Activated CD8-positive, alpha-beta memory T cell treated with anti-CD3 and anti-CD28 coated beads, Interleukin-2, amount 10 ng/mL, durations not matched to agents 7 days and 5 days (primary cell): ENCODE data around the gene ZMYND8. TPM values are rescaled to one million over a fixed set of nuclear protein-coding genes. Genes with fewer than 3 reads are reported as not detected.

Experiments used
- ATAC-seq: fragments of 150-1000 bp; cut with Tn5 transposase; one replicate; pipeline ENCODE4 v1.10.0; 2021; ENCODE audit warnings: moderate library complexity
- CTCF ChIA-PET: fragments of 350-600 bp; sonication (Branson Sonifier 250); formaldehyde crosslinking; loops from one replicate; lab custom pipeline; 2021; ENCODE audit warnings: antibody characterized with exemption; lab: Charles Lee
- DNase-seq: peaks from one replicate; pipeline ENCODE4 v3.0.0-alpha.2; 2020
- H3K27ac Mint-ChIP-seq: one replicate; pipeline ENCODE4 v1.8.0; 2021; ENCODE audit warnings: mild to moderate bottlenecking, mixed read lengths
- H3K27me3 Mint-ChIP-seq: one replicate; pipeline ENCODE4 v1.8.0; 2021; ENCODE audit warnings: mixed read lengths
- H3K36me3 Mint-ChIP-seq: one replicate; pipeline ENCODE4 v1.8.0; 2021; ENCODE audit warnings: mild to moderate bottlenecking, mixed read lengths
- H3K4me1 Mint-ChIP-seq: one replicate; pipeline ENCODE4 v1.8.0; 2021; ENCODE audit warnings: mixed read lengths
- H3K4me3 Mint-ChIP-seq: one replicate; pipeline ENCODE4 v1.8.0; 2021; ENCODE audit warnings: mild to moderate bottlenecking, moderate library complexity, mixed read lengths
- H3K9me3 Mint-ChIP-seq: one replicate; pipeline ENCODE4 v1.8.0; 2022; ENCODE audit warnings: low read depth, mixed read lengths
- total RNA-seq, 2 experiments: library from RNA; stranded (reverse); gene quantifications; one replicate each; pipeline ENCODE4 v1.2.3, GENCODE V29; 2021

The ZMYND8 gene
- total RNA-seq, 2 experiments from 2014 or later: 39.4 to 45.2 TPM

DNA sequence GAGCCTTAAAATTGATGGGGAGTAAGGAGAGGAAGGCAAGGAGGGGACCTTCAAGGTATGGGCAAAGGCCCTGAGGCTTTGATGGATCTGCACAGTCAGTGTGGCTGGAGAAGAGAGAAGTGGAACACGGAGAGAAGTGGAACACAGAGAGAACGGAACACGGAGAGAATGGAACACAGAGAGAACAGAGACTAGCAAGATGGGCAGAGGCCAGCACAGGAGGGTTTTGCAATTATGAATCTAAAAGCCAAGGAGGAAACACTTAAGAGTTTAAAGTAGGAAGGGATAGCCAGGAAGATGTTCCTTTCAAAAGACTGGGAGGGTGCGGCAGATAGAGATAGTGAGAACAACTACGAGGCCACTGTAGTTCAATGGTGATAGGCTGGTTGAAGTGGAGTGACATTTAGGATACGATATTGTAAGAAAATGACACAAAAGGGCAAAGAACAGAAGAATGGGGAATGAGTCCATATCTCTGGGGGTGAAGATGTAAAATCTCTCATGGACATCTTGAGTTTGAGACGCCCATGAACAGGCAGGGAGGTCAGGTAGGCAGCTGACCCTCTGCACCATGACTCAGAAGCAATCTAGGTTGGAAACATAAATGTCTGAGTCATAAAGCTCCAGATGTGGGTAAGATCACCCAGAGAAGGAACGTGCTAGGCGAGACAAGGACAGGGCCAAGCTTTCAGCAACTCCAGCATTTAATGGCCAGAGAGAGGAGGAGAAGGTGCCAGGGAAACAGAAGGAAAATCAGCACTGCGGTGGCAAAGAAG lies 25.4 kb downstream of the ZMYND8 start:
- H3K27me3 Mint-ChIP-seq: no peaks in the 10 kb centered on the region
- DNase-seq (no peak), ATAC-seq (peak; percentile 30)
- H3K4me3 Mint-ChIP-seq: no peak overlapping the region
- H3K27ac Mint-ChIP-seq: no peak overlapping the region
- H3K4me1 Mint-ChIP-seq: peaks cover 30% of the 10 kb centered on the region
- peaks cover 42% of the 10 kb centered on the region for H3K36me3 Mint-ChIP-seq
- CTCF ChIA-PET: interaction anchor here (1.5 kb wide), 1 partner anchor 58 kb away, joined by 3 read pairs; no protein-coding TSS in a partner anchor
- H3K9me3 Mint-ChIP-seq: no peaks in the 10 kb centered on the region

DNA sequence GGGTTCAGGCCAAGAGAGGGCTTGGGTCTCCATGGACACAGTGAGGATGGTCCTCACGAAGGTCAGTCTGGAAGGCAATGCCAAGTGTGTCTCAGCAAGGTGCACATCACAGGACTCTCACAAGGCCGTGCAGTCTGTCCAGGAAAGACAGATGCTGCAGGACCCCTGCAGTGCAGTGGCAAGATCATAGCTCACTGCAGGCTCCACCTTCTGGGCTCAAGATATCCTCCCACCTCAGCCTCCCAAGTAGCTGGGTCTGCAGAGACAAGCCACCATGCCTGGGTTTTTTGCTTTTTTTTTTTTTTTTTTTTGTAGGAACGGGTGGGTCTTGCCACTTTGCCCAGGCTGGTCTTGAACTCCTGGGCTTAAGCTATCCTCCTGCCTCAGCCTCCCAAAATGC lies 26.4 kb downstream of the ZMYND8 start:
- peaks cover 26% of the 10 kb centered on the region for H3K4me1 Mint-ChIP-seq

DNA sequence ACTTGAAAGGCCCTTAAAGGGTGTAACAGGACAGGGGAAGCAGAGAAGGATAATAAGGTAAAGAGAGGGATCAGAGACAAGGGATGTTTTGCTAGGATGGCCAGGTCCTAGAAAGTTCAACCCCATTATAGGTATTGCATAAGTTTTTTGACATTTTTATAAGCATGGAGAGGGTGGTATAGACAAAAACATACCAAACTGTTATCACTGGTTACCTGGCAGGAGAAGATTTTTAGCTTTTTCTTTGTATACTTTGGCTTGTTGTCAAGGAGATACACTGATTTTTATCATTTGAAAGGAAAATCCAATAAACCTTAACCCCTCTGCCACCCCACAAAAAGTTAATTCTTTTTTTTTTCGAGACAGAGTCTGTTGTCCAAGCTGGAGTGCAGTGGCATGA lies 28.4 kb downstream of the ZMYND8 start:
- CTCF ChIA-PET: interaction anchor here (0.8 to 2.2 kb wide), 4 partner anchors 20 to 56 kb away, joined by 3 to 10 read pairs (median 4); no protein-coding TSS in a partner anchor
- H3K9me3 Mint-ChIP-seq: no peaks in the 10 kb centered on the region
- no peaks in the 10 kb centered on the region for H3K27me3 Mint-ChIP-seq
- no peak overlapping the region for H3K4me3 Mint-ChIP-seq
- peaks cover 41% of the 10 kb centered on the region for H3K36me3 Mint-ChIP-seq
- ATAC-seq (no peak), DNase-seq (no peak)
- H3K27ac Mint-ChIP-seq: no peak overlapping the region
- H3K4me1 Mint-ChIP-seq: peaks cover 20% of the 10 kb centered on the region

More for the DNA sequence above, 26.4 kb downstream of the ZMYND8 start:
- DNase-seq: no peak
- CTCF ChIA-PET: interaction anchor here (0.8 to 1.5 kb wide), 2 partner anchors 54 to 57 kb away, joined by 3 read pairs; no protein-coding TSS in a partner anchor
- no peak overlapping the region for H3K4me3 Mint-ChIP-seq
- ATAC-seq: no peak
- peaks cover 42% of the 10 kb centered on the region for H3K36me3 Mint-ChIP-seq
- no peaks in the 10 kb centered on the region for H3K27me3 Mint-ChIP-seq
- H3K27ac Mint-ChIP-seq: no peak overlapping the region
- no peaks in the 10 kb centered on the region for H3K9me3 Mint-ChIP-seq

DNA sequence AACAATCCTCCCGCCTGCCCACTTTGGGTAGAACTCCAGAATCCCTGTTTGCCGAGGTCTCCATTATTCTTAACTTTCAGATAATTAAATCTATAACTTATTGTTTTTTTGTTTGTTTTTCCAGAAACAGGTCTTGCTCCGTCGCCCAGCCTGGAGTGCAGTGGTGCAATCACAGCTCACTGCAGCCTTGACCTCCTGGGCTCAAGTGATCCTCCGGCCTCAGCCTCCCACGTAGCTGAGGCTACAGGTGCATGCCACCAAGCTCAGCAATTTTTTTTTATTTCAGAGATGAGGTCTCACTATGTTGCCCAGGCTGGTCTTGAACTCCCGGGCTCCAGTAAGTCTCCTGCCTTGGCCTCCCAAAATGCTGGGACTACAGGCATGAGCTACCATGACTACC lies 28.8 kb downstream of the ZMYND8 start:
- H3K9me3 Mint-ChIP-seq: no peaks in the 10 kb centered on the region
- H3K4me1 Mint-ChIP-seq: peaks cover 16% of the 10 kb centered on the region
- ATAC-seq (no peak), DNase-seq (no peak)
- H3K36me3 Mint-ChIP-seq: peaks cover 37% of the 10 kb centered on the region
- CTCF ChIA-PET: interaction anchor here (0.8 to 2.2 kb wide), 4 partner anchors 21 to 56 kb away, joined by 3 to 10 read pairs (median 4); no protein-coding TSS in a partner anchor
- no peak overlapping the region for H3K27ac Mint-ChIP-seq
- H3K4me3 Mint-ChIP-seq: no peak overlapping the region
- H3K27me3 Mint-ChIP-seq: no peaks in the 10 kb centered on the region

DNA sequence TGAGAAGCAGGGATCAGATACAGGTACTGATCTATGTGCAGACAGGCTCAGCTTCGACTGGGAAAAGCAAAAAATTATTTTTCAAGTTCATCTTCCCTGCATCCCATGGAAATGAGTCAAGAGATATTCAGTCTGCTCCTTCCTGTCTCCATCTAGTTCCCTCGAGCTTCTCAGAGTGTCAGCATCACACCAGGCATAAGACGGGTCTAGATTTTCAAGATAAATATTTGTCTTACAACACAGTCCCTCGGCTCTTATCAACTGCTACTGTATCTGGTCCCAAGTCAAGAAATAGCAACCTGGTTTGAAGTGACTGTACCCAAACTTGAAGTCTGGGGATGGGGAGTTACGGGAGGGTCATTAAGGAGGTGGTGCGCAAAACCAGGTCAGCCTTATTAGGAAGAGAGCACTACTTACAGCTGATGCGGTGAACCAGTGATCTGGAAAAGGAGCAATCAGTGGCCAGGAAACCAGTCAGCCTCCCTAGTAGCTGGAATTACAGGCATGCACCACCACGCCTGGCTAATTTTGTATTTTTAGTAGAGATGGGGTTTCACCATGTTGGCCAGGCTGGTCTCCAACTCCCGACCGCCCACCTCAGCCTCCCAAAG lies 29.7 kb downstream of the ZMYND8 start:
- Mint-ChIP-seq H3K9me3 (no peaks in the 10 kb centered on the region), H3K27ac (no peak overlapping the region), H3K4me1 (peaks cover 10% of the 10 kb centered on the region), H3K27me3 (no peaks in the 10 kb centered on the region), H3K36me3 (peaks cover 32% of the 10 kb centered on the region), H3K4me3 (no peak overlapping the region)
- ATAC-seq: no peak
- DNase-seq: no peak
- CTCF ChIA-PET: interaction anchor here (1.7 to 2.2 kb wide), 2 partner anchors 57 to 294 kb away, joined by 4 to 10 read pairs; no protein-coding TSS in a partner anchor

DNA sequence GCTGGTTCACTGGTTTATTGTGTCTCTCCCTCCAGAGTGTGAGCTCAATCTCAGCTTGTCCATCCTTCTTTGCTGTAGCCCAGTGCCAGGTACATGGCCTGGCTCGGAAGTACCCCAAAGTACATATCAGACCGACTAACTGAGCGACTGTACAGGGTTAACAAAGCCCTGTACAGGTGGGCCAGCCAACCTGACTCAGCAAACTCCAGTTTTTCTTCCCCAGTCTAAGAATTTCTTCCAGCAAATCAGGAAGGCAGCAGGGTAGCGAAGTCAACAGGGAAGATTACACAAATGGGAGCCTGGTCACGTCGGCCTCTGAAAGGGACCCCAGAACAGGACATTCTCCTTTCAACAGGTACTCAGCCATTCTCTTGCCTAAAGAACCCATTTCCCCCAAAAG lies 31.3 kb downstream of the ZMYND8 start:
- Mint-ChIP-seq H3K9me3 (no peaks in the 10 kb centered on the region), H3K27me3 (no peaks in the 10 kb centered on the region), H3K4me3 (no peak overlapping the region), H3K27ac (no peak overlapping the region), H3K36me3 (peaks cover 21% of the 10 kb centered on the region), H3K4me1 (peaks cover 11% of the 10 kb centered on the region)
- ATAC-seq (no peak), DNase-seq (no peak)
- CTCF ChIA-PET: interaction anchor here (1.0 to 1.8 kb wide), 3 partner anchors 25 to 296 kb away, joined by 3 to 8 read pairs (median 4); no protein-coding TSS in a partner anchor

DNA sequence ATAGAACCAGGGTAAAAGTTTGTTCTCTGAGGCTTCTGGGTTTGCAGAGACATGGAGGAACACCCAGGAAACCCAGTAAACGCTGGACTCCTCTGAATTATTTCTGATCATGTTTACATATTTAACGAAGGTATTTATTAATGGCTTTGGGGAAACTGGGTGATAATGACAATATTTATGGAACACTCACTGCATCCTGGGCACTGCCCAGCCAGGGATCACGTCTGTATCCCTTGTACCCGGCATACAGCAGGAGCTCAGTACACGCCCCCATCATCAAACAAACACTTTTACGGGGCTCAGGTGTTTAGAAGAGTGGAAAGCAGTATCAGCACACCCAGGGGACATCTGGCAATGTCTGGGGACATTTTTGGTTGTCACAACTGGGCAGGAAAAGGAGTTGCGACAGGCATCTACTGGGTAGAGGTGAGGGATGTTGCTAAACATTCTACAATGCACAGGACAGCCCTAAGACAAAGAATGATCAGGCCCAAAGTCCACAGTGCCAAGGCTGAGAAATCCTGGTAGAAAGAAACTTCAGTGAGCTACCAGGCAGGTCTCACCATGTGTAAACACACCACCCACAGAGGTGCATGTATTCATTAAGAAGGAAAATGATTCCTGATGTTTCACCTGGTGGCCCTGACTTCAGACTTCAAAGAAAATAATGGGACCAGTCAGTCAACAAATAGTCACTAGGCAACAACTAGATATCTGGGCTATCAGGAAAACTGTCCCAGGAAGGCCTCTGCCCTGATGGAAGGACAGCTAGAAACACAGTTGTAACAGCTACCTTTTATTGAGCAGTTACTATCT lies 35.3 kb downstream of the ZMYND8 start:
- H3K27me3 Mint-ChIP-seq: no peaks in the 10 kb centered on the region
- CTCF ChIA-PET: interaction anchor here (0.7 to 1.1 kb wide), 3 partner anchors 15 to 182 kb away, joined by 3 read pairs; no protein-coding TSS in a partner anchor
- no peak for DNase-seq
- H3K4me1 Mint-ChIP-seq: peaks cover 47% of the 10 kb centered on the region
- H3K9me3 Mint-ChIP-seq: no peaks in the 10 kb centered on the region
- H3K27ac Mint-ChIP-seq: no peak overlapping the region
- H3K36me3 Mint-ChIP-seq: peaks cover 12% of the 10 kb centered on the region
- no peak overlapping the region for H3K4me3 Mint-ChIP-seq
- ATAC-seq: no peak

DNA sequence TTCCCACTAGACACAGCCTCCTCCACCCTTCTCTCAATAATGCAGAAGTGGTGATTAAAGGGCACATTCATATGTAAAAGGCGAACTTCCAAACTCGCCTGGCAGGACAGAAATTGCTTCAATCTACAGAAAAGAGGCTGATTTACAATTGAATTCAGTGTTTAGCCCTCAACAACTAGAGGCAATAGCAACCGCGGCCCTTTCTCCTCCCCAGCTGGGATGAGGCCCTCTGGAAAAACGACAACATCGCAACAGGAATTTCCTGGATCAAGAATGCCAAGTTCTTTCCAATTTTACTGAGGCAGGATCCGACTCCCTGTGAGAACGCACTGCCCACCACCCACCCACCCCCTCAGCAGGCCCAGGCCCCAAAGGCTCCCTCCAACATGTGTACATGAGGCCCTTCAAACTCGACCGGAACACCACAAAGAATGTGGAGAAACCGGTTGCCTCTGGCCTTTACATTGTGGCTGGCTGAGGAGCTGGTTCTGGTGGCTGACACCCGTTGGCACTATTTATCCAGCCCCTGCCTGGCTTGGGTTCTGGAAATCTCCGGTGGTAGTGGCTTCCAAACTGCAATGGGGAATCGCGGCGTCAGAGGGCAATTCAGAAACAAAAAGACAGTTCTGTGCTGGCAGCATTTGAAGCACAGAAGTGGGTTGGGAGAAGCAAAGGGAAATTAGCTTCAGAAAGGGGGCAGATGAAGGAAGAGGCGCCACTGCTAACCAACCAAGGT lies 36.8 kb downstream of the ZMYND8 start:
- Mint-ChIP-seq H3K27ac (peak overlapping the region; percentile 86), H3K4me1 (peaks cover 48% of the 10 kb centered on the region), H3K9me3 (no peaks in the 10 kb centered on the region), H3K36me3 (peaks cover 12% of the 10 kb centered on the region), H3K4me3 (no peak overlapping the region), H3K27me3 (no peaks in the 10 kb centered on the region)
- ATAC-seq (no peak), DNase-seq (no peak)
- CTCF ChIA-PET: no interaction called here

DNA sequence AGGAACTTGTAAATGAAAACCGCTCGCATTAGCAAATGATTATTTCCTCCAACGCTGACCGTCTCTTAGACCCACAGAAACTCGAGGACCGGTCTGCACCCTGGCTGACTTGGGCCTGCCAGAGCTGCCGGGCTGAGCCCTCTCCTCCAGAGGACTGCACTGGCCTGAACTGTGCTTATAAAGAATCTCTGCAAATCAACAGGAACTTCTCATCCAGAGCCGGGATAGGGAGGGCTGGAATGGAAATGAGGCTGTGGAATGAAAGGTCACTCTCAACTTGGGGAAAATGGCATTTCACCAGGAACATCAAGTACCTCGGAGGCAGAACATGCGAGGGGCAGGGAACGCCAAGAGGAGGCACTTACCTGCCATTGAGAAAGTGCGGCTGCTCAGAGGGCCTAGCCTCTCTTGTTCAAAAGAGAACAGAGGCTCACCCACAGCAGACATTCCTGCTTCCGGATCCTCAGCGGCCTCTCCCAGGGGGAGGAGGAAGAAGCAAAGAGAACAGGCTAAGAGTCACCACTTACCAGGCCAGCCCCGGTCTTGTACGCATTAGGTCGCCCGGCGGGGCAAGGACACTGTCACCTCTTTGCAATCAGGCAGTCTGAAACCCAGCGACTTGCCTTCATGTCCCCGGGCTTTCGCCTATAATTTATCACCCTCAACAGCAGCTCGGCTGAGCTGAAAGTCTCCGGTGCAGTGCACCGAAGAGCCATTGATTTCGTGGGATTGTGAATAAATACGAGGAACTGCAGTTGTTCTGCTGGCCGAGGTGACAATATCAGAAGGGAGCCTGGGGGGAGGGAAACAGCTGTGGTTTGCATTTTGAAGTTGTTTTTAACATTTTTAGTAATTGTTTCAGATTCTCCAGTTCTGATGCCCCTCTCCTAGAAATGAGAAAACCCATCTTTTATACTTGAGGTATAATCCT lies 37.6 kb downstream of the ZMYND8 start:
- DNase-seq (peak; percentile 53), ATAC-seq (peak; percentile 25)
- CTCF ChIA-PET: interaction anchor here (1.2 to 5.3 kb wide), 2 partner anchors 31 to 65 kb away, joined by 4 to 30 read pairs; no protein-coding TSS in a partner anchor
- Mint-ChIP-seq H3K27ac (peak overlapping the region; percentile 86), H3K27me3 (no peaks in the 10 kb centered on the region), H3K4me1 (peaks cover 48% of the 10 kb centered on the region), H3K36me3 (peaks cover 12% of the 10 kb centered on the region), H3K4me3 (peak overlapping the region; percentile 28), H3K9me3 (no peaks in the 10 kb centered on the region)

DNA sequence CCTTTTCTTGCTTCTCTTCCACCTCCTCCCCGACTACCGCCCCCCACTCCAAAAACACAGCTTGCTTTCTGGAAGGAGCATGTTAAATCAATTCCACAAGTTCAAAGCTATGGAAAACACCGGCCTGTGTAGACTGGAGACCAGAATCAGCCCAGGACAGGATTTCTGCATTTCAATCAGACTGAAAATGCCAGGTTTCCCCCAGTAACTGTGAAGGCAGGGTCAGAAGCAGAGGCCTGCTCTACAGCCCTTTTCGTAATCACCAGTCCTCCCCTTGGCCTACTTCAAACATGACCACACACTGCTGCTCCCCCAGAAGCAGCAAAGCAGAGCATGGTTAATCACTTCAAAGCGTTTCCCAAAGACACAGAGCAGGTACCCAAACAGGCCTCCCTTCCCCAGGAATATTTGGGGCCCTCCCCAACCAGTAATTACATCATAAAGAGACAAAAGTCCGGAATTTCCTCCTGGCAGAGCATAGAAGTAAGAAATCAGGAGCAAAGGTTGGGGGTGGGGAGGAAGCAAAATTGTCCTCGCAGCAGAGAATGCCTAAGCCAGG lies 38.4 kb downstream of the ZMYND8 start:
- CTCF ChIA-PET: interaction anchor here (1.1 to 5.3 kb wide), 4 partner anchors 21 to 66 kb away, joined by 3 to 30 read pairs (median 4); no protein-coding TSS in a partner anchor
- Mint-ChIP-seq H3K9me3 (no peaks in the 10 kb centered on the region), H3K27me3 (no peaks in the 10 kb centered on the region), H3K36me3 (peaks cover 9% of the 10 kb centered on the region), H3K4me3 (peak overlapping the region; percentile 48), H3K4me1 (peaks cover 48% of the 10 kb centered on the region), H3K27ac (peak overlapping the region; percentile 86)
- ATAC-seq (no peak), DNase-seq (no peak)

DNA sequence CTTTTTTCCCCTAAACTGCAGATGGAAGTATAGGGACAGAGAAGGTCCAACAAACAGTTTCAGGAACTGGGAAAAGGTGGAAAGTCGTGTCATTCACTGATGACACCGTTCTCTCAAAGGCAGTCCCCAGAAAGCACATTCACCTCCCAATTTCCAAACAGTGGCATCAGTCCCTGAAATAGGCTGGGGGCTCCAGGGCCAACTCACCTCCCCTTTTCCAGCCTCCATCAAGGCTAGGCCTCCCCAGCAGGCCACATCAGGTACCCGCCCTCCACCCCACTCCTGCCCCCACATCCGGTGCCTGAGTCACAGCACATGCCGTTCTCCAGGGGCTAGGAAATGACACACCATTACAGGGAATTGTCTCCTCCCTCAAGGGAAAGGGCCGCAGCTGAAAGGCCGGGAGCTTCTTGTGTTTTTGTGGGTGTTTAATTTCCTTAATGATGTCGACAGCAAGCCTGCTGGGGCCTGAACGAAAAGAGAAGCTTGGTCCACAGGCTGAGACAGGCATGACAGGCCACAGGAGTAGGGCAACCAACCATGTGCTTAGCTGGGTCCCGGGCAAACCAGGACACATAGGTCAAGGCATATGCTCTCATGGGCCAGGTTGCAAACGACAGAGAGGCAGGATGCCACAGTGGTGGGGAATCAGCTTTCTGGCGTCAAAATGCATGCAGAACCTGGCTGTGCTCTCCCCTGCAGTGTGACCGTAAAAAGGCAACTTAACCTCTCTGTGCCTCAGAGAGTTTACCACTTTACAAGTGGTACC lies 39.2 kb downstream of the ZMYND8 start:
- Mint-ChIP-seq H3K36me3 (peaks cover 13% of the 10 kb centered on the region), H3K27ac (peak overlapping the region; percentile 86), H3K27me3 (no peaks in the 10 kb centered on the region), H3K4me1 (peaks cover 50% of the 10 kb centered on the region), H3K9me3 (no peaks in the 10 kb centered on the region), H3K4me3 (no peak overlapping the region)
- CTCF ChIA-PET: interaction anchor here (0.9 to 5.3 kb wide), 5 partner anchors 20 to 287 kb away, joined by 3 to 30 read pairs (median 4); no protein-coding TSS in a partner anchor
- DNase-seq: peak; percentile 72
- ATAC-seq: peak; percentile 72
